Measurements from ENCODE around the gene COL11A2. TPM values are rescaled to one million over a fixed set of nuclear protein-coding genes. Genes with fewer than 3 reads are reported as not detected.

The COL11A2 gene
- polyA plus RNA-seq, 3 donors, result 0.57 TPM; not detected in 2

DNA sequence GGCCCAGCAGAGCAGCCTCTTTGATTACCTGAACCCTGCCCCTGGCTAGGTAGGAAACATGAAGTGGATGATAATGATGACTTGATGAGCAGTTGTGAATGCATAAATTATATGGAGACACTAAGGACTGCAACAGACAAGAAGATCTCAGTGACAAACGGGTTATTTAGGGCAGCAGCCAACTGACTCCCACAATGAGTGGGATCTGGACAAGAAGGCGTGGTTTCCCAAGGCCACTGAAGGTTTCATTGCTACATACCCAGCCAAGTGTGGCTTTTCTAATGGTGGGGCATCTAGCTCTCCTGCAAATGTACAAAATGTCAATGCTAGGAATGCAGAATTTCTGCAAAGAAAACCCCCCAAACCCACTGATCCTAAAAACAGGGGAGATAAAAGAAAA, 45.5 kb upstream of the COL11A2 start:
- peaks cover 13 to 33% (median 27%) of the 10 kb centered on the region in 3 donors for H3K27me3 Mint-ChIP-seq (ENCODE audit: low read depth in 3 of 3)
- H3K4me1 Mint-ChIP-seq, result peaks cover 5% of the 10 kb centered on the region
- no peak overlapping the region for H3K4me3 Mint-ChIP-seq
- Histone ChIP-seq H2AFZ (ENCODE audit: insufficient read depth, low read depth, low read length, poor library complexity, severe bottlenecking) (no peak overlapping the region), H3K9ac (ENCODE audit: insufficient read depth, low read length, poor library complexity, severe bottlenecking) (no peak overlapping the region), H3K36me3 (replicated peaks in 1 of 2; ENCODE audit: control insufficient read depth in 1 of 2, insufficient read depth in 2 of 2, low read length in 2 of 2) (no peaks in the 10 kb centered on the region), H4K20me1 (ENCODE audit: insufficient read depth, low read length) (no peaks in the 10 kb centered on the region), H3K4me2 (replicated peaks; ENCODE audit: extremely low read depth, low read length, poor library complexity, severe bottlenecking) (no peak overlapping the region), H3K9me3 (replicated peaks in 1 of 2; ENCODE audit: control insufficient read depth in 1 of 2, insufficient read depth in 1 of 2, low read length in 2 of 2) (no peaks in the 10 kb centered on the region), H3K27me3 (ENCODE audit: control insufficient read depth in 2 of 2, insufficient read depth in 2 of 2, low read length in 2 of 2) (peaks cover 2 to 15% of the 10 kb centered on the region in 2 donors), H3K27ac (ENCODE audit: low read depth in 1 of 2, low read length in 2 of 2) (no peak overlapping the region), H3K4me3 (replicated peaks in 1 of 3; ENCODE audit: low read depth in 2 of 3, low read length in 3 of 3) (no peak overlapping the region), H3K4me1 (ENCODE audit: control insufficient read depth in 1 of 2, insufficient read depth in 2 of 2, low read length in 2 of 2) (peaks cover 3 to 10% of the 10 kb centered on the region in 2 donors), H3K79me2 (ENCODE audit: insufficient read depth, low read length) (no peaks in the 10 kb centered on the region)
- H3K36me3 Mint-ChIP-seq, result no peaks in the 10 kb centered on the region
- TF ChIP-seq, protein P1, sequence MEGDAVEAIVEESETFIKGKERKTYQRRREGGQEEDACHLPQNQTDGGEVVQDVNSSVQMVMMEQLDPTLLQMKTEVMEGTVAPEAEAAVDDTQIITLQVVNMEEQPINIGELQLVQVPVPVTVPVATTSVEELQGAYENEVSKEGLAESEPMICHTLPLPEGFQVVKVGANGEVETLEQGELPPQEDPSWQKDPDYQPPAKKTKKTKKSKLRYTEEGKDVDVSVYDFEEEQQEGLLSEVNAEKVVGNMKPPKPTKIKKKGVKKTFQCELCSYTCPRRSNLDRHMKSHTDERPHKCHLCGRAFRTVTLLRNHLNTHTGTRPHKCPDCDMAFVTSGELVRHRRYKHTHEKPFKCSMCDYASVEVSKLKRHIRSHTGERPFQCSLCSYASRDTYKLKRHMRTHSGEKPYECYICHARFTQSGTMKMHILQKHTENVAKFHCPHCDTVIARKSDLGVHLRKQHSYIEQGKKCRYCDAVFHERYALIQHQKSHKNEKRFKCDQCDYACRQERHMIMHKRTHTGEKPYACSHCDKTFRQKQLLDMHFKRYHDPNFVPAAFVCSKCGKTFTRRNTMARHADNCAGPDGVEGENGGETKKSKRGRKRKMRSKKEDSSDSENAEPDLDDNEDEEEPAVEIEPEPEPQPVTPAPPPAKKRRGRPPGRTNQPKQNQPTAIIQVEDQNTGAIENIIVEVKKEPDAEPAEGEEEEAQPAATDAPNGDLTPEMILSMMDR (IDR thresholded peaks at IDR 0.05), result no peak
- WGBS (ENCODE audit: insufficient coverage), result 77% methylated on average over 2 of the region's 2 CpGs
- intact Hi-C loops (cut with micrococcal nuclease), result no loop called here
- DNase-seq, result no peak
- peaks cover 0 to 11% (median 0%) of the 10 kb centered on the region in 7 donors for H3K9me3 Mint-ChIP-seq
- H3K27ac Mint-ChIP-seq, result peak overlapping the region in 1 of 7 donors; percentile 21

- Histone ChIP-seq H3K9ac (ENCODE audit: insufficient read depth, low read length, poor library complexity, severe bottlenecking) (no peak overlapping the region), H4K20me1 (ENCODE audit: insufficient read depth, low read length) (no peaks in the 10 kb centered on the region), H3K4me2 (replicated peaks; ENCODE audit: extremely low read depth, low read length, poor library complexity, severe bottlenecking) (no peak overlapping the region), H2AFZ (ENCODE audit: insufficient read depth, low read depth, low read length, poor library complexity, severe bottlenecking) (no peak overlapping the region), H3K9me3 (replicated peaks in 1 of 2; ENCODE audit: control insufficient read depth in 1 of 2, insufficient read depth in 1 of 2, low read length in 2 of 2) (no peaks in the 10 kb centered on the region), H3K4me3 (replicated peaks in 1 of 3; ENCODE audit: low read depth in 2 of 3, low read length in 3 of 3) (no peak overlapping the region), H3K4me1 (ENCODE audit: control insufficient read depth in 1 of 2, insufficient read depth in 2 of 2, low read length in 2 of 2) (peaks cover 2 to 8% of the 10 kb centered on the region in 2 donors), H3K79me2 (ENCODE audit: insufficient read depth, low read length) (no peaks in the 10 kb centered on the region), H3K27me3 (ENCODE audit: control insufficient read depth in 2 of 2, insufficient read depth in 2 of 2, low read length in 2 of 2) (peaks cover 2 to 11% of the 10 kb centered on the region in 2 donors), H3K36me3 (replicated peaks in 1 of 2; ENCODE audit: control insufficient read depth in 1 of 2, insufficient read depth in 2 of 2, low read length in 2 of 2) (no peaks in the 10 kb centered on the region), H3K27ac (ENCODE audit: low read depth in 1 of 2, low read length in 2 of 2) (no peak overlapping the region)
- no peak for DNase-seq
- H3K27me3 Mint-ChIP-seq (ENCODE audit: low read depth in 3 of 3), result peaks cover 13 to 28% (median 26%) of the 10 kb centered on the region in 3 donors
- intact Hi-C loops (cut with micrococcal nuclease), result no loop called here
- peak overlapping the region in 1 of 7 donors; percentile 90 for H3K27ac Mint-ChIP-seq
- H3K4me1 Mint-ChIP-seq, result peaks cover 4% of the 10 kb centered on the region
- TF ChIP-seq, protein P1 (IDR thresholded peaks at IDR 0.05), result no peak
- WGBS (ENCODE audit: insufficient coverage), result 91% methylated on average over 5 of the region's 6 CpGs
- no peak overlapping the region for H3K4me3 Mint-ChIP-seq
- H3K36me3 Mint-ChIP-seq, result no peaks in the 10 kb centered on the region
- H3K9me3 Mint-ChIP-seq, result peaks cover 0 to 8% (median 0%) of the 10 kb centered on the region in 7 donors
Observed at GRCh38 chr6:33236852-33237251, 44.6 kb upstream of the COL11A2 start.
